HG03095 (cell line): ENCODE measurements around the gene PLSCR3.
"Not testable (repeated sequence)": the region's sequence is repeated elsewhere in the genome, so short reads cannot be mapped to it uniquely, and the experiment has no call there.

Experiments
- ATAC-seq: cut with Tn5 transposase; IDR thresholded peaks from one replicate; pipeline ENCODE4 v1.9.1; 2021; ENCODE audit warnings: moderate library complexity; ENCODE audit not compliant: unreplicated experiment

Gene PLSCR3

DNA sequence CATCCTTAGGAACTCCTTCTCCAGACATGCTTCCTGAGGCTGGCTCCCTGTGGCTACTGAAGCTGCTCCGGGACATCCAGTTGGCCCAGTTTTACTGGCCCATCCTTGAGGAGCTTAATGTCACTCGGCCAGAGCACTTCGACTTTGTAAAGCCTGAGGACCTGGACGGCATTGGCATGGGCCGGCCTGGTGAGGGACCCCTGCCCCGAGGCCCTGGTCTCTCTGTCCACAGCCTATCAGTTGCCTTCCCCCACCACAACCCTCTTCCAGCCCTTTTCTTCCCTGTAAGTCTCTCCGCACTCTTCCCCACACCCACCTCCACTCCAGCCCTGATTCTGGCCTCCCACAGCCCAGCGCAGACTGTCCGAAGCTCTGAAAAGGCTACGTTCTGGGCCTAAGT lies 11.4 kb downstream of the PLSCR3 start:
- no peak for ATAC-seq

DNA sequence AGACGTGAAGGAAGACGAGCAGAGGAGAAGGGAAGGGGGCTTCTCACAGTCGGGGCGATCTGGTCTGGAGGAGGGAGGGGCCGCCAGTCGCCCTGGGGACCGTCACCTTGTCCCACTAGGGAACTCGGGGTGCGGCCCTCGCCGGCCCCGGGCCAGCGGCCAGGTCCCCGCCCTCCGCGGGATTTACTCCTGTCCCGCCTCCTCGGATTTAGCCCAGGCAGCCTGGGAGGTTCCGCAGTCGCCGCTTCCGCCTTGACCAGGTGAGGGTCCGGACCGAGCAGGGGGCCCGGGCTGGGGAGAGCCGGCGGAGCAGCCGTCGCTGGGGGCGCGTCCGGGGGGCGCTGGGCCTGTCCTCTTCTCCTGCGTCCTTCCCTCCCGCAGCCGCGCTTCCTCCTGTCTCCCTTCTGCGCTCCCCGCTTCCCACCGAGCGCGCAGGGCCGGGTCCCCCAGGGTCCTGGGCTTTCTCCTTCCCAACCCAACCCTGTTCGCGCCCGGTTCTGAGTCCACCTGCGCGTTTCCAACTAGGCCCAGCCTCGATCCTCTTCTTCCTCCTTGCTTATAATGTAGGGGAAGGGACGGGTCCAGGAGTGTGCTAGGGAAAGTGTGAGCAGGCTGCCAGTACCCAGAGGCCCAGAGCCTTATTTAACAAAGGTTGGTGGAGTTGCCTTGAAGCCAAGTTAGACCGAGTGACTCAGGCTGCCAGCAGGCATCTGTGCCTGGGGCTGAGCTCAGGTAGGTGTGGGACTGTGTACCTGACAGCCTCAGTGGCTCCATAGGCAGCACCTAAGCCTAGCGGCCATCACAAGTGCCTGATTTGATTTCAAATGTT lies 13.3 kb downstream of the PLSCR3 start, which contains the start of gene TNK1:
Gene TNK1 (plus strand): TSS at position 235 of the 829 bp plus-strand sequence. CDS start 1,838 bp downstream, outside the sequence.
- no peak for ATAC-seq

DNA sequence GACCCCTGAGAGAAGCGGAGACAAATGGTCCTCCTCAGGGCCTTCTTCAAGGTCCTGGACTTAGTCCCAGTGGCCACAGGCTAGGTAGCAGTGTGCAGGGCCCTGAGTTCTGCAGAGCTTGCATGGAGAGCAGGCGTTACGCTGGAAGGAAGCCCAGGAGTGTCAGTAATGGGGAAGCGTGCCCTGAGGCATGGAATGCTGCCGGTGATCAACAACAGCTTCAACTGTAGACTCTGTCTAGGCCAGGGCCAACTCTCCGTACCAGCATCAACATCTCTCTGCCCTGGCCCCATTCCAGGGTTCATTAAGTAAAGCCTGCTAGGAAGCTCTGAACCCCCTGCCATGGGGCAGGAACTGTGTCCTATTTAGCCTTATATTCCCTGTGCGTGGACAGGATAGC lies 14.0 kb downstream of the PLSCR3 start:
- no peak for ATAC-seq

DNA sequence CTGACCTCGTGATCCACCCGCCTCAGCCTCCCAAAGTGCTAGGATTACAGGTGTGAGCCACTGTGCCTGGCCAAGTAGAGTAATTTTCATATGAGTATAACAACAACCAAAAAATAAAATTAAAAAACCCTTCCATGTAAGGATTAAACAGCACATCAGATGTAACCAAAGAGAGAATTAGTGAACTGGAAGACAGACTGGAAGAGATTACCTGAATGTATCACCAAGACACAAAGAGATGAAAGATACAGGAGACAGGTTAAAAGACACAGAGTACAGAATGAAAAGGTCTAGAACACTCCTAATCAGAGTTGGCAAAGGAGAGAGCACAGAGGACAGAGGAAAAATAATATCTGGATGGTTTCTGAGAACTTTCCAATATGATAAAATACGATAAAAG lies 15.2 kb downstream of the PLSCR3 start:
- no peak for ATAC-seq

DNA sequence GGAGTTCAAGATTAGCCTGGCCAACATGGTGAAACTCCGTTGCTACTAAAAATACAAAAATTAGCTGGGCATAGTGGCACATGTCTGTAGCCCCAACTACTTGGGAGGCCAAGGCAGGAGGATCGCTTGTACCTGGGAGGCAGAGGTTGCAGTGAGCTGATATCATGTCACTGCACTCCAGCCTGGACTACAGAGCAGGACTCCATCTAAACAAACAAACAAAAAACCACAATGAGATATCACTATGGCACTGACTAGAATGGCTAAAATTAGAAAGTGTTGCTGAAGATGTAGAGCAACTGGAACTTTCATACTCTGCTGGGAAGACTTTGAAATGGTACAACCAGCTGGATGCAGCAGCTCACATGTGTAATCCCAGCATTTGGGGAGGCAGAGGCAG lies 20.0 kb downstream of the PLSCR3 start:
- no peak for ATAC-seq

DNA sequence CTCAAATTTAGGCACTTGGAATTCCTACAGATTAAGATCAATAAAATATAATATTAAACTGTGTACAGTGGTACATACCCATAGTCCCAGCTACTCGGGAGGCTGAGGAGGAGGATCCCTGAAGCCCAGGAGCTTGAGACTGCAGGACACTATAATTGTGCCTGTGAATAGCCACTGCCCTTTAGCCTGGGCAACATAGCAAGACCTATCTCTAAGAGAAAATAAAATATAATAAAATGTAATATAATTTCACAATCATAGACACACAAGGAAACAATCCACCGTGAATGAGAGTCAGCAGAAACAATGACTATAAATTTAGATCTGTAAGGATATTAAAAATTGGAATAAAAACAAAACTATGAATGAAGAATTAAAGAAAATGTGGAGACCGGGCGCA lies 23.5 kb downstream of the PLSCR3 start:
- ATAC-seq, result no peak

DNA sequence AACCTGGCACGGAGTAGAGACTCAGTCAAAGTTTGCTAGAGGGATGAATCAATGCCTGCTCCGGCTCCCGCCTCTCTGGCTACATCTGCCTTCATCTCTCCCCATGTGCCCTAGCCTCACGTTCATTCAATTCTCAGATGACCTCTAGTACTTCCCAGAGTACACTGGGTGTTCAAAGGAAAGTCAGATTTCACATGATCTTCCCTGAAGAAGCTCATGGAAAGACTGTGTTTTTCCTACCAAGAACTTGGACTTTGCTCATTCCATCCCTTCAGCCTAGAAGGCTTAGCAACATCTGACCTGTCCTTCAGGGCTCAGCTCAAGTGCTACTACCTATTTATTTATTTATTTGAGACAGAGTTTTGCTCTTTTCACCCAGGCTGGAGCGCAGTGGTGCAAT lies 24.5 kb downstream of the PLSCR3 start:
- ATAC-seq, result no peak

DNA sequence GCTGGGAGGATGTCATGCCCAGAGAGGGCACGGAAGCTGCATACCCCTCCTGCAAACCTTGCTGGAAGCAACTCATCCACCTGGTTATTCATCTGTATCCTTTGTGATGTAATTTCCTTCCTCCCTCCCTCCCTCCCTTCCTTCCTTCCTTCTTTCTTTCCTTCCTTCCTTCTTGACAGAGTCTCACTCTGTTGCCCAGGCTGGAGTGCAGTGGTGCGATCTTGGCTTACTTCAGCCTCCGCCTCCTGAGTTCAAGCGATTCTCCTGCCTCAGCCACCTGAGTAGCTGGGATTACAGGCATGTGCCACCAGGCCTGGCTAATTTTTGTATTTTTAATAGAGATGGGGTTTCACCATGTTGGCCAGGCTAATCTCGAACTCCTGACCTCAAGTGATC lies 25.7 kb downstream of the PLSCR3 start:
- not testable (repeated sequence) for ATAC-seq

DNA sequence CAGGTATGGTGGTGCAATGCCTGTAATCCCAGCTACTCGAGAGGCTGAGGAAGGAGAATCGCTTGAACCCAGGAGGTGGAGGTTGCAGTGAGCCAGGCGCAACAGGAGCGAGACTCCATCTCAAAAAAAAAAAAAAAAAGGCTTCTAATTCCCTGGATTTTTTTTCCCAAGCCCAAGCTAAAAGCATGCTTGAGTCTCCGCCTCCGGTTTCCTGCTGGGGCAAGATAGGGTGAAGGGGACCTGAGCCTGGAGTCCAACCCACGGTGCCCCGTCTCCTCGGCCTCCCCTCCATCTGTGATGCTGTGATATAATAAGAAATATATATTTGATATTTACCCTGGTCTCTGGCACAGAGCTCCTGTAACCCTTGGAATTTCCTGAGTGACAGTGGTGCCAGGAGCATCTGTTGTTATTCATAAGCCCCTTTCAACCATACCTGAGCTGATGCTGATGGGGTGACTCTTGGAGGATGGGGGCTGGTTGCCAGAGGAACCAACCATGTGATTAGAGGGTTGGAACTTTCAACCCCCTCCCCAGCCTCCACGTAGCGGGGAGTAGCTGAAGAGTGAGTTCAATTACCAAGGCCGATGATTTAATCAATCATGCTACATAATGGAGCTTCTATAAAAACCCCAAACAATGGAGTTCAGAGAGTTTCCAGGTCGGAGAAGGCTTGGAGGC lies 26.3 kb downstream of the PLSCR3 start:
- ATAC-seq, result no peak

DNA sequence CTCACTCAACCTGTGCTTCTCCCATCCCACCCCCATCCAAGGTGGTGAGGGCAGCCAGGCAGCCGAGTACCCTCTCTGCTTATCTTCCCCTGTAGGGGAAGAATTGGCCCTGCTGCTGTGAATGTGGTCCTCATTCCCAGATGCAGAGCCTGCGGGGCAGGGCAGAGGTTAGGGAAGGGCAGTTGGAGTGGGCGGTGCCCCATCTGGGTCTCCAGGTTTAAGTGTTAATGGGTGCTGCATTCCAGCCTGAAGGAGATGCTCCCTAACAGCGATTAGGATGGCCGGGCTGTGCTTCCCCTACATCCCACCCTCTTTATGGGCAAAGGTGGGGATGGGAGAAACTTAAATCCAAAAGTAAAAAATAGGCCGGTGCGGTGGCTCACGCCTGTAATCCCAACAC lies 27.2 kb downstream of the PLSCR3 start:
- ATAC-seq, result no peak

DNA sequence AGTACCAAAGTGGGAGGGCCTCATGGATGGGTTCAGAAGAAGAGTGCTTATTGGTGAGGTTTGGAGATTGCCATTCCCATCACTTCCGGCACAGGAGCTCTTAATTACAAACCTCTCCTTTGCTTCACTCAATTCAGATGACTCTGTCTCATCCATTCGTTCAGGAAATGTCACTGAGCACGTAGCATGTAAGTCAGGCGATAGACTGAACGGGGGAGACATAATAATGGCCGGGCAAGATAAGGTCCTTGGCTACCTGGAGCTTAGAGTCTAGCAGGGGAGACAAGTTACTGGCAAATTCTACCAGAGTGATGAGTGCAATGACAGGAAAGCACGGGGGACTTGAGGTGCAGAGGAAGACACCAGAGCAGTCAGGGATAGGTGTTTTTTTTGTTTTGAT lies 28.4 kb downstream of the PLSCR3 start:
- ATAC-seq, result not testable (repeated sequence)

DNA sequence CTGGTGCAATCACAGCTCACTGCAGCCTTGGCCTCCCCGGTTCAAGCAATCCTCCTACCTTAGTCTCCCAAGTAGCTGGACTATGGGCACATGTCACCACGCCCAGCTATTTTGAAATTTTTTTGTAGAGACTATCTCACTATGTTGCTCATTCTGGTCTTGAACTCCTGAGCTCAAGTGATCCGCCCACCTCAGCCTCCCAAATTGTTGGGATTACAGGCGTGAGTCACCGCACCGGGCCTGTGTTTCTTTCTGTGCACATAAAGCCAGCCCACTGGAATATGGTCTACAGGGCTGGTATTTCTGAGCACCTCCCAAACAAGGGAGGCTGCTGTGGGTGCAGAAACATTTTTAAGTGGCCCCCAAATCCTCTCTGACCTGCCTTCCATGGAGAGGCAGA lies 31.0 kb downstream of the PLSCR3 start:
- ATAC-seq, result no peak

DNA sequence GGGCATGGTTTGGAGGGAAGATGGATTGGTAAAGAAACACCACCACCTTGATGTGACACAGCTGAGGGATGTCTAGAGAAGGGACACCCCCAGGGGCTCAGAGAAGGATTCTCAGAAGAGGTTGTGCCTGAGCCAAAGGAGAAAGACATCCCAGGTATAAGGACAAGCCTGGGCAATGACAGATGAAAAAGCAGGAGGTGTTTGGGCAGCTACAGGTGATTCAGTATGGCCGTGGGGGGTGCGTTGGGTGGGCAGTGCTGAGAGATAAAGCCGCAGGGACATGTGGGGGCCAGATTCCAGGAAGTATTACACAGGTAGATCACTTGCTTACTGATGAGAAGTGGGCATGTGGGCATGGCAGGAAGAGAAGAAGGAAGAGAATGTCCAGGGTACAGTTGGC lies 32.4 kb downstream of the PLSCR3 start:
- no peak for ATAC-seq

DNA sequence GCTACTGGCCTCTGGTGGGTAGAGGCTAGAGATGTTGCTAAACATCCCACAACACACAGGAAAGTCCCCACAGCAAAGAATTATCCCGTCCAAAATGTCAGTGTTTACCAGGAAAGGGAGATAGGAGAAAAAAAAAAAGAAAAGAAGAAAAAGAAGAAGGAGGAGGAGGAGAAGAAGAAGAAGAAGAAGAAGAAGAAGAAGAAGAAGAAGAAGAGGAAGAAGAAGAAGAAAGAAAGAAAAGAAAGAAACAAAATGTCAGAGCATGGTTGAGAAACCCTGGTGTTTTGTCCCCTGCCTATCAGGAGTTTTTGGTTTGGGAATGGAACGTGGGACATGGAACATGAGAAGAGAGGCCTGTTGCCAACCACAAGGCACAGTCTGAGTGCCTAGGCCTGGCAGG lies 36.9 kb downstream of the PLSCR3 start:
- no peak for ATAC-seq

DNA sequence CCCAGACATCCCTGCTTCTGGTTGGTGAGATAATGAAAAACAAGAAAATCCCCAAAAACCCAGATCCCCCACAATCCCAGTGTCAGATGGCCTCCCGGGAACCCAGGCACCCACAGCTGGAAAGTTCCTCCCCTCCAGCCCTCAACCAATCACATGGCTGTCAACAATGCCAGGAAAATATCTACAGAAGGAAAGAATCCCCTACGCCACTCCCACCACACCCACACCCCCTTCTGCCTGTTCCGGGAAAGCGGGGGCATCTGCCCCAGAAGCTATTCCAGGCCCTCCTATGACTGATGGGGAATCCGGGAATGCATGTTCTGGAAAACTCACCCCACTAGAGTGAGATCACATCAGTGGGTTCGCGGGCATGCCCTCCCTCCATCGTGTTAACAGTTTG lies 37.6 kb downstream of the PLSCR3 start:
- ATAC-seq, result no peak

DNA sequence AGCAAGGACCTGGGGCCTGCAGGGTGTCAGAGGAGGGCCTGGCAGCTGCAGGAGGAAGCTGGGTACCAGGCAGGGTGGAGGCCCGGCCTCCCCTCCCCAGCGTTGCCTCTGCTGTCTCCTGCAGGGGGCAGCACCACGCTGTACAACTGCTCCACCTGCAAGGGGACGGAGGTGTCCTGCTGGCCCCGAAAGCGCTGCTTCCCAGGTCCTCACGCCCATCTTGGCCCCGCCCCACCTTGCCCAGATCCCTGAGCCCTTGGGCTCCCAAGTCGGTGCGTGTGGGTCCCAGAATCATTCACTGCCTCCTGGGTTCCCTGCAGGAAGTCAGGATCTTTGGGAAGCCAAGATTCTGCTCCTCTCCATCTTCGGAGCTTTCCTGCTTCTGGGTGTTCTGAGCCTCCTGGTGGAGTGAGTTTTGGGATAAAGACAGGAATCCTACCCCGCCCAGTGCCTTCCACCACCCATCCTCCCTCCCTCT lies 38.2 kb downstream of the PLSCR3 start:
- ATAC-seq, result no peak

DNA sequence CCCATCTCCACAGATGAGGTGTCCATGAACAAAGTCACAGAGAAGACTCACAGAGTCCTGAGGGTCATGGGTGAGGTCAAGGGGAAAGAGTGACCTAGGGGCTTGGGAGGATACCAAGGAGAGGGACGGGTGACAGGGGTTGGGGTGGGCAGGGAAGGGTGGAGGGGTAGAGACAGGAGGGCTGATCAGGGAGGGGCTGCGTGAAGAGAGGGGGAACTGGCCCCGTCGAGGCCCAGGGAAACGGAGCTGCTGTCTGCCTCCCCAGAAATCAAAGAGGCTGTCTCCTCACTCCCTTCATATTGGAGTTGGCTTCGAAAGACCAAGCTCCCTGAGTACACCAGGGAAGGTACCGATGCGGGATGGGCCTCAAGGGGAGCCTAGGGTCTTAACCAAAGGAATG lies 38.8 kb downstream of the PLSCR3 start:
- no peak for ATAC-seq

DNA sequence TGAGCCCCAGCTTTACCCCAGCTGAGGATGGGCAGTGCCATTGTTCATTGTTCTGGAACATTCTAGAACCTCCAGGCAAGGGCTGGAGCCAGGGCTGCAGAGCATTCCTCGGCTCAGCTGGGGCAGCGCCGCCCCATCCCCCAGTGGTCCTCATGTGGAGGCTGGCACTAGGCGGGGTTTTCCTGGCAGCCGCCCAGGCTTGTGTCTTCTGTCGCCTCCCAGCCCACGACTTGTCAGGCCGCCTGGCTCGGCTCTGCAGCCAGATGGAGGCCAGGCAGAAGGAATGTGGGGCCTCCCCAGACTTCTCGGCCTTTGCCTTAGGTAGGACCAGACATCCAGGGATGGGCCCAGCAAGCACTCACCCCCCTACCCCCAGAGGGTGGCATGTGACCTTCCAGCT lies 39.3 kb downstream of the PLSCR3 start, which contains the start of gene TMEM95:
Gene TMEM95 (plus strand): TSS at position 104 of the 400 bp plus-strand sequence. CDS start 49 bp downstream, at position 153.
- no peak for ATAC-seq

DNA sequence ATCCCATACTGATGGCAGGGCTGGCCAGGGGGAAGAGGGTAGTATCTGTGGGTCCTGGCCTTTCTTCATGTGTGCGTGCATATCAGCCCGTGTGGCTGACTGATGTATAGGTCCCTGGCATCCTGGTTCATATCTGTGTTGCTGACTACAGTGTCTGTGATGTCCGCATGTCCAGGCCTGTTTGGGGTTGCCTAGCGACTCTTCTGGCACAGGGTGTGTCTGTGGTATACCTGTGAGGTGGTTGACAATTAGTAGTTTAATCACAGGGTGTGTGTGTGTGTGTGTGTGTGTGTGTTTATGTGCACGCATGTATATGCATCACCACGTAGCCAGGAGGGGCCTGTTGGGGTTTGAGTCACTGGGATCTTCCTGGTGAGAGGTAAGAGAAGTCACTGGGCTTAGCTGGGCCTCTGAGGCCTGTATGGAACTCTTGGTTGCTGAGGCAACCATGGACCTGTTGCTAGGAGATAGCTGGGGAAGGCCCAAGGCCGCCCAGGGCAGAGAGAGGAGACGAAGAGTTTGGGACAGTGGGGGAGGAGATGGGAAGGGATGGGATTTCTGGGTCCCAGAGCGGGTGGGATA lies 40.0 kb downstream of the PLSCR3 start:
- ATAC-seq, result no peak

DNA sequence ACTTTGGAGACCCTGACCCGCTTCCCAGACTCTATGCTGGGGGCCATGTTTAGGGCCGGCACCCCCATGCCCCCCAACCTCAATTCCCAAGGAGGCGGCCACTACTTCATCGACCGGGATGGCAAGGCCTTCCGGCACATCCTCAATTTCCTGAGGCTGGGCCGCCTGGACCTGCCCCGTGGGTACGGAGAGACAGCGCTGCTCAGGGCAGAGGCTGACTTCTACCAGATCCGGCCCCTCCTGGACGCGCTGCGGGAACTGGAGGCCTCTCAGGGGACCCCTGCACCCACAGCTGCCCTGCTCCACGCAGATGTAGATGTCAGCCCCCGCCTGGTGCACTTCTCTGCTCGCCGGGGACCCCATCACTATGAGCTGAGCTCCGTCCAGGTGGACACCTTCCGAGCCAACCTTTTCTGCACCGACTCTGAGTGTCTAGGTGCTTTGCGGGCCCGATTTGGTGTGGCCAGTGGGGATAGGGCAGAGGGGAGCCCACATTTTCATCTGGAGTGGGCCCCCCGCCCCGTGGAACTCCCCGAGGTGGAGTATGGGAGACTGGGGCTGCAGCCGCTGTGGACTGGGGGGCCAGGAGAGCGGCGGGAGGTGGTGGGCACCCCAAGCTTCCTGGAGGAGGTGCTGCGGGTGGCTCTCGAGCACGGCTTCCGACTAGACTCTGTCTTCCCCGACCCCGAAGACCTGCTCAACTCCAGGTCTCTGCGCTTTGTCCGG lies 41.3 kb downstream of the PLSCR3 start:
- no peak for ATAC-seq

DNA sequence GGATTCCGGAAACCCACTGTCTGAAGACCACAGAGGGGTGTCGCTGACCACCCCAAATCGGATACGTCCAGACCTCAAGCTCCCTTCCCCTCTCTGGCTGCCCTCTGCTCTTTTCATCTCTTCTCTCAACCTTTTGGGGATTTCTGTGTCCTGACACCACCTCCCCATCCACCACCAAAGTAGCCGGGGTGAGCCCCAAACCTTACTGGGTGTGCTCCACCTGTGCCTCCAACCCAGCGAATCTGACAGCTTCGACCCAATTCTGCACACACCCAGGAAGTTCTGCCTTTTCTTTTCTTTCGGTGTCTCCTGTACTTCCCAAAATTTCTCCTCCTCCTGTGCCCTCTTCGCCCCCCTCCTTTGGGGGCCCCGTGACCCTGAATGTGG lies 41.8 kb downstream of the PLSCR3 start:
- ATAC-seq, result no peak
